SK-N-SH treated with all-trans-retinoic acid at 6 μM for 48 hours (cell line): ENCODE measurements around the gene PORCN.

Experiments
- OSR1 ChIP-seq: fragments of 250-450 bp; sonication (Bioruptor Pico); IDR thresholded peaks from 2 replicates; pipeline ENCODE4 v1.8.0; 2022; ENCODE audit warnings: moderate library complexity, mild to moderate bottlenecking, inconsistent platforms
- PPARA ChIP-seq: fragments of 250-450 bp; sonication (Bioruptor Pico); IDR thresholded peaks from 2 replicates; pipeline ENCODE4 v1.5.0; 2020; ENCODE audit warnings: mild to moderate bottlenecking, borderline replicate concordance
- TCF4 ChIP-seq: fragments of 250-450 bp; sonication (Bioruptor Pico); IDR thresholded peaks from 2 replicates; pipeline ENCODE4 v1.8.0; 2021; ENCODE audit warnings: mild to moderate bottlenecking, moderate library complexity, borderline replicate concordance
- ZFP3 ChIP-seq: fragments of 250-450 bp; sonication (Bioruptor Pico); IDR thresholded peaks from 2 replicates; pipeline ENCODE4 v1.5.0; 2020; ENCODE audit warnings: mild to moderate bottlenecking, moderate library complexity
- ZNF8 ChIP-seq: fragments of 450-650 bp; formaldehyde crosslinking; IDR thresholded peaks from 2 replicates; pipeline ENCODE4 v1.5.0; 2020; ENCODE audit warnings: mild to moderate bottlenecking, moderate library complexity

GRCh38 chrX:48473704-48473990, 35.1 kb upstream of the PORCN start:
- TF ChIP-seq TCF4 (CRISPR knock-in tag) (no peak), ZFP3 (CRISPR knock-in tag) (no peak), OSR1 (CRISPR knock-in tag) (no peak), PPARA (CRISPR knock-in tag) (no peak), ZNF8 (no peak)
